ENCODE measurements around the gene APBB2. TPM values are rescaled to one million over a fixed set of nuclear protein-coding genes. Genes with fewer than 3 reads are reported as not detected.

APBB2 gene
- total and polyA plus RNA-seq, 2 of the 8 experiments (the other 6 are each of a cell fraction or from before 2014, with no cell fraction given), result 58.7 to 59.4 TPM

- TF ChIP-seq CTBP2 (IDR thresholded peaks at IDR 0.05; ENCODE audit: borderline replicate concordance, insufficient read depth, insufficient read length, low read length), result no peak
- no peak for TF ChIP-seq POLR2A (IDR thresholded peaks at IDR 0.05; ENCODE audit: control extremely low read depth in 1 of 2, low read depth in 2 of 2, low read length in 2 of 2)
- TF ChIP-seq ZNF274 (IDR thresholded peaks at IDR 0.05; ENCODE audit: borderline replicate concordance, extremely low read depth, low read length), result no peak
- no peak for TF ChIP-seq PHF8 (conservative IDR thresholded peaks at IDR 0.05; ENCODE audit: low read depth, low read length)
- no peak for TF ChIP-seq E2F6 (IDR thresholded peaks at IDR 0.05)
Observed at GRCh38 chr4:41111791-41112190, 102.6 kb downstream of the APBB2 start (continued).

All from H1 (cell line).